ENCODE measurements around the gene MGA.

The MGA gene

DNA sequence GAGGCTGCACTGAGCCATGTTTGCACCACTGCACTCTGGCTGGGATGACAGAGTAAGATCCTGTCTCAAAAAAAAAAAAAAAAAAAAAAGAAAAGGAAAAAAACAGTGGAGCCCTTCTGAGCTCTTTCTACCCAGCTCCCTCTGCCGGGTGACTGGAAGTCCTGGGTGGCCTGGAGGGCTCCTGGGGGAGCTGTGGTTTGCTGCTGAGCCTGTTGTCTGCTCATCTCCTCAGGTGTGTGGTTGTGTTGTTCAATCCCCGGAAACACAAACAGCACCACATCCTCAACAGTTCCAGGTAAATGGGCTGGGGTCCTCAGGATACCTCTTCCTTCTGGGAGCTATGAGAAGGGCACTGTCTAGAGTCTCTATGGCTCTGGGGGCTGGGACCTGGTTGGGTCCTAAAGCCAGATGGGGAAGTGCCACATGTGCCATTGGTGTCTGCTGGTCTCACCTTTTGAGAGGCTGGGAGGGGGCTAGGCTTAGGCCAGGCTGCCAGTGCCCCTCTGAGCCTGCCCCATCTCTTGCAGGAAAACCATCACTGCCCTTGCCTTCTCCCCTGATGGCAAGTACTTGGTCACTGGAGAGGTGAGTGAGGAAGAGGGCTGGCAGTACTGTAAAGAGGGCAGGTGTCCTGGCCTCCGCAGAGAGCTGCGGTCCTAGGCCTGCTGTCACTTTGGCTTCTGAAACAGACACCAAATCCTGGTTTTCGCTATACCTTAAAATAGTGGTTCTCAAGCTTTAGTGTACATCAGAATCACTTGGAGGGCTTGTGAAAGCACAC, 150.6 kb downstream of the MGA start:
- DNase-seq: no peak

DNA sequence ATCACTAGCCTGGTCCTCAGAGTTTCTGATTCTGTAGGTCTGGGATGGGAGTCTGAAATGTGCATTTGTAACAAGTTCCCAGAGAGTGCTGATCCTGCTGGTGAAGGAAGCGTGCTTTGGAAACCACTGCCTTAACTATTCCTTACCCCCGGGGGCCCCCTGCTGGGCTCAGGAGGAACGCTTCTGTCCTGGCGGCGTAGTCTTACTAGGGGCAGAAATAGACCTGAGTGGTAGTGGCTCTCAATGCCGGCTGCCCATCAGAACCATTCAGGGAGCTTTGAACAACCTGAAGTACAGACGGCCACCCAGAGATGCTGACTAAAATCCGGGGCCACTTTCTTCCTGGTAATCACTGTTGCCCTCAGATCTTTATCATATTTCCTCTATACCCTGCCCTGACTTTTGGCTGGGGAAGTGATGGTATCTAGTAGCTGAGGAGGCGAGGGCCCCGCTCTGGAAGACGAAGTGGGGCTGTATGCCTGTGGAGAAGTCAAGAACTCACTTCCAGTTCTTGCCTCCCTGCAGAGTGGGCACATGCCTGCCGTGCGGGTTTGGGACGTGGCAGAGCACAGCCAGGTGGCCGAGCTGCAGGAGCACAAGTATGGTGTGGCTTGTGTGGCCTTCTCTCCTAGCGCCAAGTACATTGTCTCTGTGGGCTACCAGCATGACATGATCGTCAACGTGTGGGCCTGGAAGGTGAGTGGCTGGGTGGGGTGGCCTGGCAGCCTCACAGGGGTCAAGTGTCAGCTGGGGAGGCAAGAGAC, 151.4 kb downstream of the MGA start:
- DNase-seq: peak; percentile 92

DNA sequence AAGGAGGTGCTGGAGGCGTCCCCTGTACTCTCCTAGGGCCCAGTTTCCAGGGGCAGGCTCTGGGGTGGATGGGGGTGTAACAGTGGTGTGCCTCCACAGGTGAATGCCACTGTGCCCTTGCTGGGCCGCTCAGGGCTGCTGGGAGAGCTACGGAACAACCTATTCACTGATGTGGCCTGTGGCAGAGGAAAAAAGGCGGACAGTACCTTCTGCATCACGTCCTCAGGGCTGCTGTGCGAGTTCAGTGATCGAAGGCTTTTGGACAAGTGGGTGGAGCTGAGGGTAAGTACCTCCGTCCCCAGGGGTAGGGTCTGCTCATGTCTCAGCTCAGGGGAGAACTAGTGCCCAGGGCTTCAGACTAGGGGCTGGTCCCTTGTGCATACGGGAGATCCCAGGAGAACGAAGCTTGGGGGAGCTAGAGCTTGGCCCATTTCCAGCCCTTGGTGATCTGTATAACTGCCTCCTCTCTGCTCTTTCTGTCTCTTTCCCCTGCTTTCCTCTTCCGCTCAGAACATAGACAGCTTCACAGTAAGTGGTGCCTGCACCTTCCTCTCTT, 152.7 kb downstream of the MGA start:
- no peak for DNase-seq

DNA sequence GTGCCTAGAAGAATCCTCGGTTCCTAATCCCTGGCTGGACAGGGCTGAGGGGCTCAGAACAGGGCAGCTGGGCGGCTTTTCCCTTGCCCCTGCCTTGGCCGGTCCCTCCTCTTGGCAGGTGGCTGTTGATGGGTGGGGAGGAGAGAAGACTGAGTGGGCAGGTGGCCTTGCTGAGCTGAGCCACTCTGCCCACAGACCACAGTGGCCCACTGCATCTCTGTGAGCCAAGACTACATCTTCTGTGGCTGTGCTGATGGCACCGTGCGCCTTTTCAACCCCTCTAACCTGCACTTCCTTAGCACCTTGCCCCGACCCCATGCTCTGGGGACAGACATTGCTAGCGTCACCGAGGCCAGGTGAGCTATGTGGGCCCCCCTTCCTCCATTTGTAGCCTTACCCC, 153.2 kb downstream of the MGA start:
- no peak for DNase-seq

DNA sequence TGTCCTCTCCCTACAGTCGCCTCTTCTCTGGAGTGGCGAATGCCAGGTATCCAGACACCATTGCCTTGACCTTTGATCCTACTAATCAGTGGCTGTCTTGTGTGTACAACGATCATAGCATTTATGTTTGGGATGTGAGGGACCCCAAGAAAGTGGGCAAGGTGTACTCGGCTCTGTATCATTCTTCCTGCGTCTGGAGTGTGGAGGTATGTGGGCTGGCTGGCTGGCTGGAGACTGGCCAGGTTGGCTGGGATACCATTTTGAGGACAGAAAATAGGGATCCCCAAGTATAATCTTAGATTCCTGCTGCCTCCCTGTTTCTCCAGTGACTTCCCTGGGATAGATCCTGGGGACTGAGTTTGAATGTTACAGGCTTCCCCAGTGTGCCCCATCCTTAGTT, 154.3 kb downstream of the MGA start:
- DNase-seq: no peak

DNA sequence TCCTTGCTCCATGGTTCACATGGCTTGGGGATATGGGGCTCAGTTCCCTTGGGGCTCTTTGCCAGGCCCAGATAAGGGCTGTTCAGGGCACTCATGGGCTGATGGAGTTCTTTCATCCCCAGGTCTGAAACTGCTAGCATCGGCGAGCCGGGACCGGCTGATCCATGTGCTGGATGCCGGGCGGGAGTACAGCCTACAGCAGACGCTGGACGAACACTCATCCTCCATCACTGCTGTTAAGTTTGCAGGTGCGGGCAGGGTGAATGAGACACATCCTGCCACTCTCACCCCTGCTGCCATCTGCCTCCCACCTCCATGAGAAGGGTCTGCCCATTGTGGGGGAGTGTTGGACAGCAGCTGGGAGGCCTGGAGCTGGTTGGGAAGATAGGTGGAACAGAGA, 156.6 kb downstream of the MGA start:
- DNase-seq: no peak

DNA sequence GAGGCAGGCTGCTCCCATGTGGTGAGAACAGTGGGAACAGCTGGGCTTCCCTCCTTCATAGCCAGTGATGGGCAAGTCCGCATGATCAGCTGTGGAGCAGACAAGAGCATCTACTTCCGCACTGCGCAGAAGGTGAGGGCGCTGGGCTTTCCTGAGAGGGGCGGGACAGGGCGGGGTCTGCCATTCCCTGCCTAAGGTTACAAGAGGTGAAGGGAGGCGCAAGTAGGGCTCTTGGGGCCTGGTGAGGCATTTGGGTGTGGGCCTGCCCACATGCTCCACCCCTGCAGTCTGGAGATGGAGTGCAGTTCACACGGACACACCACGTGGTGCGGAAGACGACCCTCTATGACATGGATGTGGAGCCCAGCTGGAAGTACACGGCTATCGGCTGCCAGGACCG, 157.1 kb downstream of the MGA start:
- DNase-seq: no peak

DNA sequence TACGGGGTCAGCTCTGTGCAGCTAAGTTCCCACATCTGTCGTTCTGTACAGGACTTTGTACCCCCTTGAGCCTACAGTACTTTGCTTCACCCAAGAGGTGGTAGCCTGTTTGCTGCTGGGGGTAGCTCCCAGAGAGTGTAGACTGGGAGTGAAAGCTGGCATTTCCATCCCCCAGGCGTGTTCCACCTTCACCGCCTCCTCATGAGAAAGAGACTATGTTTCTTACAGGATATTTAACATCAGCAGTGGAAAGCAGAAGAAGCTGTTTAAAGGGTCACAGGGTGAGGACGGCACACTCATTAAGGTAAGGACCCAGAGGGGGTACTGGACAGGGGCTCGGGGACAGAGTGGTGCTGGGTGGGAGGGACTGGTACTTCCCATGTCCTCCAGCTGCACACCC, 157.6 kb downstream of the MGA start:
- no peak for DNase-seq

DNA sequence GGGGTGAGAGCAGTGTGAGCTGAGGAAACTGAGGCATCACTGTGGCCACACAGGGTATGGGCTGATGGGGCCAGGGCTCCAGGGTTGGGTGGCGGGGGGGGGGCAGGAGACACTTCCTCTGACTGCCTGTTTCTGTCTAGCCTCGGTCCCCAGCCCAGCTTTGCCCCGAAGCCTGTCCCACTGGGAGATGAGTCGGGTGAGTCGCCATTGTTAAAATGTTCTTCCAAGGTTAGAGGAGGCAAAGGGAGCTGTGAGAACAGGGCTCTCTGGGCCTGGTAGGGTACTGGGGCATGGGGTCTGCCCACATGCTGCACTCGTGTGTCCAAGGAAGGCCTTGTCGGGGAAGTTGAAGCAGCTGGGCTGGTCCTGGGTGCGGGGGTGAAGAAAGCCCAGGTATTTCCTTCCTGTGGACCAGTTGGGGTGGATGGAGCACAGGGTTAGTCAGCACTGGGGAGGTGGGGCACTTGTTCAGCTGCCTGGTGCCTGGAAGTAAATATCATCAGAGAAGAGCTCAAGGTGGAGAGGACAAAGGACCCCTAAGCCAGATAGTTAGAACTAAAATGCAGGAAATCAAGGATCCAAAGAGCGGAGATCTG, 159.3 kb downstream of the MGA start:
- no peak for DNase-seq

DNA sequence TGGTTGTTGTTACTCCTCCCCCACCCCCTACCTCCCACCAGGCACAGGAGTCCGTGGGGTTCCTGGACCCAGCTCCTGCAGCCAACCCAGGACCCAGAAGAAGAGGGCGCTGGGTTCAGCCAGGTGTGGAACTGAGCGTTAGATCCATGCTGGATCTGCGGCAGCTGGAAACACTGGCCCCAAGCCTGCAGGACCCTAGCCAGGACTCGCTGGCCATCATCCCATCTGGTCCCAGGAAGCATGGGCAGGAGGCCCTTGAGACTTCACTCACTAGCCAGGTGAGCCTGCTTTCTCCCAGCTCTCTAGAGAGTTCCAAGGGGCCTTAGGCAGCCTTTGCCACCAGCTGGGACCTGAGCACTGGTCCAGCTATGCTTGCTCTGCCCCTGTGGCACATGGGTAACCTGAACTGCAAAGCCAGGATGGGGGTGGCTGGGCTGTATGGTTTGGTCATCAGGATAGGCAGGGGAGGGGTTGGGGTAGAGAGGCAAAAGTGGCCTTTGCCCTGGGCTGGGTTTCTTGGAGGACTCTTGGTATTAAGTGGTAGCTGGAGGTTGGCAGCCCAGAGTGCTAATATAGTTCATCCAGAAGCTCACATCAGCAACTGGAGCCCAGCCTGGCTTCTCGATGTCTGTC, 160.7 kb downstream of the MGA start:
- DNase-seq: no peak

DNA sequence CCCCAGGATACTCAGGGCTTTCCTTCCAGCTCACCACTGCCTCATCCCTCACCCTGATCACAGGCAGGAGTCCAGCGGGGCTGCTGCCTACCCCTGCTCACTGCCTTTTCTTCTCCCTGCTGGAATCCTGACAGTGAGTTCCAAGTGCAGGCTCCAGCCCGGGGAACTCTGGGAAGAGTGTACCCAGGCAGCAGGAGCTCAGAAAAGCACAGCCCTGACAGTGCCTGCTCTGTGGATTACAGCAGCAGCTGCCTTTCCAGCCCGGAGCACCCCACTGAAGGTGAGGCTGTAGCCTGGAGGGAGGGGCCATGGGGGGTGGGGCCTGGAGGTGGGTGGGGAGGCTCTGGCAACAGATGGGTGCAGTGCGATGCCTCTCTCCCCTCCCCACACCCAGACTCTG, 161.6 kb downstream of the MGA start:
- no peak for DNase-seq

DNA sequence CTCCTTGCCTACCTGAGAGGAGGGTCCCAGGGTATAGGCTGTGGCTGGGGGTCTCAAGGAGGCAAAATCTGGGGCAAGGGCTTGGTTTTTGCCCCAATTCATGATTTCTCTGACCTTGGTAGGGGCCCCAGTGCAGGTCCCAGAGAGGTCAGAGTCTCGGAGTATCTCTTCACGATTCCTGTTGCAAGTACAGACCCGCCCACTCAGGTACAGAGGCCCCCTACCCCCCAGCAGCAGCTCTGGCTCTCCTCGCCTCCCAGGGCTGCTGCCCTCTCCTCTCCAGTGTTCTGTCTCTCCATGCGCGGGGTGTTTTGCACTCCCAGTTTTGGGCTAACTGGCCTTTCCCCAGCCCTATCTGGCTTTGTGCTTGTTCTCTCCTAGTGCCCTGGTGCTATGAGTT, 162.3 kb downstream of the MGA start:
- DNase-seq: no peak

Measured in islet precursor cell (in vitro differentiated cells).